Measurements from ENCODE around the gene TMPRSS15. TPM values are rescaled to one million over a fixed set of nuclear protein-coding genes. Genes with fewer than 3 reads are reported as not detected.

TMPRSS15 gene
- total RNA-seq, 2 experiments from 2014 or later = not detected

- TF ChIP-seq CTCF (IDR thresholded peaks at IDR 0.05) = no peak
- Mint-ChIP-seq H3K27me3 (no peaks in the 10 kb centered on the region), H3K4me1 (ENCODE audit: low read depth) (no peaks in the 10 kb centered on the region), H3K4me3 (no peak overlapping the region), H3K36me3 (ENCODE audit: low read depth) (no peaks in the 10 kb centered on the region), H3K9me3 (no peaks in the 10 kb centered on the region), H3K27ac (no peak overlapping the region)
- CTCF ChIA-PET = interaction anchor here (1.0 kb wide), 1 partner anchor 45 kb away, joined by 4 read pairs; no protein-coding TSS in a partner anchor
- intact Hi-C loops (cut with micrococcal nuclease) = no loop called here
- no peak for ATAC-seq
- no peak for DNase-seq
- POLR2A ChIA-PET = no interaction called here
These were observed 30.0 kb downstream of the TMPRSS15 start for GRCh38 chr21:18373606-18374005.

- H3K36me3 Mint-ChIP-seq (ENCODE audit: low read depth) = no peaks in the 10 kb centered on the region
- H3K4me1 Mint-ChIP-seq (ENCODE audit: low read depth) = no peaks in the 10 kb centered on the region
- H3K27me3 Mint-ChIP-seq = no peaks in the 10 kb centered on the region
- ChIA-PET POLR2A (no interaction called here), CTCF (no interaction called here)
- no peak overlapping the region for H3K4me3 Mint-ChIP-seq
- intact Hi-C loops (cut with micrococcal nuclease) = no loop called here
- ATAC-seq = no peak
- H3K9me3 Mint-ChIP-seq = no peaks in the 10 kb centered on the region
- DNase-seq = no peak
- no peak for TF ChIP-seq CTCF (IDR thresholded peaks at IDR 0.05)
- no peak overlapping the region for H3K27ac Mint-ChIP-seq
These were observed 33.3 kb downstream of the TMPRSS15 start for GRCh38 chr21:18370301-18370700.

GRCh38 chr21:18369115-18369514 is 34.5 kb downstream of the TMPRSS15 start:
- no peak for TF ChIP-seq CTCF (IDR thresholded peaks at IDR 0.05)
- no peak for DNase-seq
- Mint-ChIP-seq H3K27ac (no peak overlapping the region), H3K9me3 (no peaks in the 10 kb centered on the region), H3K4me3 (no peak overlapping the region), H3K27me3 (no peaks in the 10 kb centered on the region), H3K4me1 (ENCODE audit: low read depth) (no peaks in the 10 kb centered on the region), H3K36me3 (ENCODE audit: low read depth) (no peaks in the 10 kb centered on the region)
- POLR2A ChIA-PET = no interaction called here
- intact Hi-C loops (cut with micrococcal nuclease) = no loop called here
- CTCF ChIA-PET = no interaction called here
- no peak for ATAC-seq

GRCh38 chr21:18368205-18368604 is 35.4 kb downstream of the TMPRSS15 start:
- no peaks in the 10 kb centered on the region for H3K4me1 Mint-ChIP-seq (ENCODE audit: low read depth)
- TF ChIP-seq CTCF (IDR thresholded peaks at IDR 0.05) = no peak
- H3K27ac Mint-ChIP-seq = no peak overlapping the region
- DNase-seq (no peak), ATAC-seq (no peak)
- CTCF ChIA-PET = no interaction called here
- intact Hi-C loops (cut with micrococcal nuclease) = no loop called here
- H3K4me3 Mint-ChIP-seq = no peak overlapping the region
- POLR2A ChIA-PET = no interaction called here
- H3K36me3 Mint-ChIP-seq (ENCODE audit: low read depth) = no peaks in the 10 kb centered on the region
- no peaks in the 10 kb centered on the region for H3K9me3 Mint-ChIP-seq
- H3K27me3 Mint-ChIP-seq = no peaks in the 10 kb centered on the region

GRCh38 chr21:18356801-18357200 is 46.8 kb downstream of the TMPRSS15 start:
- intact Hi-C loops (cut with micrococcal nuclease) = no loop called here
- Mint-ChIP-seq H3K36me3 (ENCODE audit: low read depth) (no peaks in the 10 kb centered on the region), H3K4me1 (ENCODE audit: low read depth) (no peaks in the 10 kb centered on the region), H3K27me3 (peaks cover 2% of the 10 kb centered on the region), H3K9me3 (no peaks in the 10 kb centered on the region), H3K27ac (no peak overlapping the region), H3K4me3 (no peak overlapping the region)
- TF ChIP-seq CTCF (IDR thresholded peaks at IDR 0.05) = no peak
- ChIA-PET CTCF (no interaction called here), POLR2A (no interaction called here)
- DNase-seq (no peak), ATAC-seq (no peak)
